DND-41 (cell line): ENCODE data around the gene RAVER2.

Source experiments
- ATAC-seq: fragments of 200-7000 bp; cut with Tn5 transposase; 3 replicates; pipeline ENCODE4 v1.9.1; 2021; ENCODE audit warnings: low read depth; ENCODE audit not compliant: insufficient read depth
- DNase-seq: peaks from one replicate; pipeline ENCODE4 v3.0.0-alpha.2; 2020
- H2AFZ ChIP-seq: 2 replicates; pipeline ENCODE4 v1.6.0; 2012; ENCODE audit warnings: low read depth, low read length
- H3K27ac ChIP-seq: 2 replicates; pipeline ENCODE4 v1.5.1; 2012; ENCODE audit warnings: low read length, inconsistent platforms
- H3K27me3 ChIP-seq: fragments of 200-600 bp; sonication (generic); 2 replicates; pipeline ENCODE4 v1.6.0; 2012; ENCODE audit warnings: low read length, mild to moderate bottlenecking, inconsistent platforms; ENCODE audit not compliant: insufficient read depth, poor library complexity
- H3K36me3 ChIP-seq: 2 replicates; pipeline ENCODE4 v1.5.1; 2012; ENCODE audit warnings: low read length, inconsistent platforms; ENCODE audit not compliant: insufficient read depth
- H3K4me1 ChIP-seq: 2 replicates; pipeline ENCODE4 v1.5.1; 2012; ENCODE audit warnings: mild to moderate bottlenecking, low read length; ENCODE audit not compliant: insufficient read depth
- H3K4me2 ChIP-seq: 2 replicates; pipeline ENCODE4 v1.6.0; 2012; ENCODE audit warnings: mild to moderate bottlenecking, moderate library complexity, low read length, inconsistent platforms; ENCODE audit not compliant: insufficient read depth
- H3K4me3 ChIP-seq, 2 experiments: fragments of 200-600 bp in 1 of 2; shearing (Covaris generic) in 1 of 2; 2 replicates each; pipeline ENCODE4 v1.5.1; 2012 to 2016; ENCODE audit warnings: inconsistent platforms in 2 of 2, low read length in 2 of 2, mild to moderate bottlenecking in 2 of 2, low read depth in 1 of 2, moderate library complexity in 1 of 2
- H3K79me2 ChIP-seq: 2 replicates; pipeline ENCODE4 v1.6.0; 2012; ENCODE audit warnings: low read length, inconsistent platforms; ENCODE audit not compliant: insufficient read depth
- H3K9ac ChIP-seq: 2 replicates; pipeline ENCODE4 v1.6.0; 2012; ENCODE audit warnings: low read depth, mild to moderate bottlenecking, inconsistent platforms, low read length, moderate library complexity
- H3K9me3 ChIP-seq: 2 replicates; pipeline ENCODE4 v1.5.1; 2012; ENCODE audit warnings: low read length, moderate library complexity, mild to moderate bottlenecking, inconsistent platforms; ENCODE audit not compliant: insufficient read depth, severe bottlenecking
- H4K20me1 ChIP-seq: 2 replicates; pipeline ENCODE4 v1.6.0; 2012; ENCODE audit warnings: low read length; ENCODE audit not compliant: insufficient read depth
- EZH2 ChIP-seq: IDR thresholded peaks from 3 replicates; pipeline ENCODE4 v1.6.1; 2012; ENCODE audit warnings: borderline replicate concordance, low read depth, mild to moderate bottlenecking, moderate library complexity, low read length, inconsistent platforms; ENCODE audit not compliant: severe bottlenecking
- TF ChIP-seq, protein P1 (sequence below): IDR thresholded peaks from 2 replicates; pipeline ENCODE4 v1.5.1; 2012; ENCODE audit warnings: borderline replicate concordance, low read length, moderate library complexity, mild to moderate bottlenecking; ENCODE audit not compliant: poor library complexity, severe bottlenecking; ENCODE audit errors: extremely low read depth

RAVER2 gene

DNA sequence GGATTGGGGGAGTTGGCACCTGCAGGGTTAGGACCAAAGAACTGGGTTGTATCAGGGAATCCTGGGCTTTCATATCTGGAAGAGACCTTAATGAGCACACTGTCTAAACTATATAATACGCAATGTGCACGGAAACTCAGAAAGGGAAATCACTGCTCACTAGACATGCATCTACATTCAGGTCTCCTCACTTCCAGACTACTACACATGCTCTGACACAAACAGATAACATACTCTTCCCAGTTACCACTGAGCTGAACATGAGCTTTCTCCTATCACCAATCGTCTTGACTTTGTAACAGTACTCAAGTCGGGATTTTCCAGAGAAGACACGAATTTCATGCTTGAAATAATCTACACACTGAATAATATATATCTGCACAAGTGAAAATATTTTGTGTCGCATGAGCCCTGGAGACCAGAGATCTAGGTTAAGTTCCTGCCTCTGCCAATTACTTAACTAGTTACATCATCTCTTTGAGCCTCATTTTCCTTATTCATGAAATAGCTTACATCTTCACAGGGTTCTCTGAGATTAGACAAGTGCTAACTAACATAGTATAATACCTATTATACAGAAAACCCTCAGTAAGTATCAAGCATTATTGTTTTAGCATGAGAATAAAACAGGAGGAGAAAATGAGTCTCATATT lies 120.4 kb downstream of the RAVER2 start:
- Histone ChIP-seq H2AFZ (no peak overlapping the region), H3K4me2 (no peak overlapping the region), H3K4me3 (no peak overlapping the region), H3K27ac (no peak overlapping the region), H4K20me1 (peaks cover 5% of the 10 kb centered on the region; the same call in 1 of the 2 replicates), H3K36me3 (peaks cover 90% of the 10 kb centered on the region), H3K9me3 (no peaks in the 10 kb centered on the region), H3K4me1 (no peaks in the 10 kb centered on the region), H3K9ac (no peak overlapping the region), H3K27me3 (no peaks in the 10 kb centered on the region), H3K79me2 (no peaks in the 10 kb centered on the region)
- no peak for ATAC-seq
- no peak for DNase-seq
- TF ChIP-seq, protein P1, sequence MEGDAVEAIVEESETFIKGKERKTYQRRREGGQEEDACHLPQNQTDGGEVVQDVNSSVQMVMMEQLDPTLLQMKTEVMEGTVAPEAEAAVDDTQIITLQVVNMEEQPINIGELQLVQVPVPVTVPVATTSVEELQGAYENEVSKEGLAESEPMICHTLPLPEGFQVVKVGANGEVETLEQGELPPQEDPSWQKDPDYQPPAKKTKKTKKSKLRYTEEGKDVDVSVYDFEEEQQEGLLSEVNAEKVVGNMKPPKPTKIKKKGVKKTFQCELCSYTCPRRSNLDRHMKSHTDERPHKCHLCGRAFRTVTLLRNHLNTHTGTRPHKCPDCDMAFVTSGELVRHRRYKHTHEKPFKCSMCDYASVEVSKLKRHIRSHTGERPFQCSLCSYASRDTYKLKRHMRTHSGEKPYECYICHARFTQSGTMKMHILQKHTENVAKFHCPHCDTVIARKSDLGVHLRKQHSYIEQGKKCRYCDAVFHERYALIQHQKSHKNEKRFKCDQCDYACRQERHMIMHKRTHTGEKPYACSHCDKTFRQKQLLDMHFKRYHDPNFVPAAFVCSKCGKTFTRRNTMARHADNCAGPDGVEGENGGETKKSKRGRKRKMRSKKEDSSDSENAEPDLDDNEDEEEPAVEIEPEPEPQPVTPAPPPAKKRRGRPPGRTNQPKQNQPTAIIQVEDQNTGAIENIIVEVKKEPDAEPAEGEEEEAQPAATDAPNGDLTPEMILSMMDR, result no peak
- TF ChIP-seq EZH2, result no peak

DNA sequence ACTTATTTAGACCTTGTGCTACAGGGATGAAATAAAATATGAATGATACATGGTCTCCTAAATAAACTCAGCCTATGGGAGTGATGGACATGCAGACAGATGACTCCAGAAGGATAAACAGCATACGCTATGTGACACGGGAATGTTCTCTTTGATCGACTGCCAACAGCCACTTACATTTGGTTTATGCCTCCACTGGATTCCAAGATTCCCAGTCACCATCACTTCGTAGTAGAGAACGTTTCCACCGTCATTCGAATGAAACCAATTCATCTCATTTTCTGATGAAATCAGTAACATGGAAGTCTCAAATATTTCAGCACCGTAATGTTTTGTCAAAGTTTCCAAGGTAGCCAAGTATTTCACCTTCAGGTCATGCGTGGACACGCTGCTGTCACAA lies 121.8 kb downstream of the RAVER2 start:
- H3K4me1 ChIP-seq, result no peaks in the 10 kb centered on the region
- H3K9ac ChIP-seq, result no peak overlapping the region
- no peak overlapping the region for H2AFZ ChIP-seq
- no peaks in the 10 kb centered on the region for H3K79me2 ChIP-seq
- DNase-seq, result no peak
- peaks cover 92% of the 10 kb centered on the region for H3K36me3 ChIP-seq
- H3K9me3 ChIP-seq, result no peaks in the 10 kb centered on the region
- no peak for TF ChIP-seq EZH2
- TF ChIP-seq, protein P1, result no peak
- H3K27me3 ChIP-seq, result no peaks in the 10 kb centered on the region
- no peak overlapping the region for H3K4me2 ChIP-seq
- no peak overlapping the region for H3K27ac ChIP-seq
- no peak for ATAC-seq
- peaks cover 5% of the 10 kb centered on the region; the same call in 1 of the 2 replicates for H4K20me1 ChIP-seq
- no peak overlapping the region for H3K4me3 ChIP-seq

DNA sequence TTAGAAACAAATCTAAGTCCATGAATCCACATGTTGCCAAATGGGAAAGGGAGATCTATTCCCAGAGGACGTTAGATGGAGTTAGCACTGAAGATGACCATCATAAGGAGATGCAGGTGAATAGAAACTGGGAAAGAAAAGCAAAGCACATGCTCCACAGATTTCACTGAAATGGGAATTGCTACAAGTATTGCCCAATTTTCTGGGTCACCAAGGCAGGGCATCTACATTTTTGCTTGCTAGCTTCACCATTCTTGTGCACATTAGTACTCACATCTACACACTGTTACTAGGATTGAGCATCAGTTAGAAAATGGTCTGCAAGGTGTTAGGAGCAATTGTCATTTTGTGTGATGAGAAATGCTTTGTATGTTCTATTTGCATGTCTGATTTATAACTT lies 122.4 kb downstream of the RAVER2 start:
- H3K36me3 ChIP-seq, result peaks cover 92% of the 10 kb centered on the region
- H3K4me1 ChIP-seq, result no peaks in the 10 kb centered on the region
- H4K20me1 ChIP-seq, result peaks cover 5% of the 10 kb centered on the region; the same call in 1 of the 2 replicates
- ATAC-seq (no peak), DNase-seq (no peak)
- H3K9me3 ChIP-seq, result no peaks in the 10 kb centered on the region
- no peaks in the 10 kb centered on the region for H3K27me3 ChIP-seq
- no peak overlapping the region for H3K27ac ChIP-seq
- no peak overlapping the region for H3K4me2 ChIP-seq
- H2AFZ ChIP-seq, result no peak overlapping the region
- no peaks in the 10 kb centered on the region for H3K79me2 ChIP-seq
- H3K9ac ChIP-seq, result no peak overlapping the region
- TF ChIP-seq, protein P1, result no peak
- TF ChIP-seq EZH2, result no peak
- H3K4me3 ChIP-seq, result no peak overlapping the region

DNA sequence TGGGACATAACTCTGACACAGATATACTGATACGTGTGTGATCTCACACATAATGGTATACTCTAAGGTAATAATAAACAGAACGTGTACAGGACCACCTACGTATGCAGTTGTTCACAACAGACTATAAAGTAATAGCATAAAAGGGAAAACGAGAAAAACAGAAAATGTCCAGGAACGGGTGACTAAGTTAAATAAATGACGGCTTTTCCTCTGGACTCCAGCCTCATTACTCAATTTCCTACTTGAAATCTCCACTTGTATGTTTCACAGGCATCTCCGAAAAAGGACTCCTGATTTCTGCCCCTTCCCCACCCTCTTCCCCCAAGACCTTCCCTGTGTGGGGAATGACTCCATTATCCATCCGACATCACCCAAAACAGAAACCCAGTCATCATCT lies 126.4 kb downstream of the RAVER2 start:
- Histone ChIP-seq H3K9ac (no peak overlapping the region), H3K4me2 (no peak overlapping the region), H3K4me1 (no peaks in the 10 kb centered on the region), H3K9me3 (no peaks in the 10 kb centered on the region), H4K20me1 (peaks cover 18% of the 10 kb centered on the region), H2AFZ (no peak overlapping the region), H3K36me3 (peaks cover 94% of the 10 kb centered on the region), H3K27ac (no peak overlapping the region), H3K4me3 (no peak overlapping the region), H3K27me3 (no peaks in the 10 kb centered on the region), H3K79me2 (no peaks in the 10 kb centered on the region)
- ATAC-seq (no peak), DNase-seq (no peak)
- no peak for TF ChIP-seq EZH2
- TF ChIP-seq, protein P1, result no peak
